ENCODE results near the gene MORN5. TPM values are rescaled to one million over a fixed set of nuclear protein-coding genes. Genes with fewer than 3 reads are reported as not detected.

MORN5 gene
- total and polyA plus RNA-seq, 10 of the 15 experiments (the other 5 are each of a cell fraction or from before 2014, with no cell fraction given) = not detected

DNA sequence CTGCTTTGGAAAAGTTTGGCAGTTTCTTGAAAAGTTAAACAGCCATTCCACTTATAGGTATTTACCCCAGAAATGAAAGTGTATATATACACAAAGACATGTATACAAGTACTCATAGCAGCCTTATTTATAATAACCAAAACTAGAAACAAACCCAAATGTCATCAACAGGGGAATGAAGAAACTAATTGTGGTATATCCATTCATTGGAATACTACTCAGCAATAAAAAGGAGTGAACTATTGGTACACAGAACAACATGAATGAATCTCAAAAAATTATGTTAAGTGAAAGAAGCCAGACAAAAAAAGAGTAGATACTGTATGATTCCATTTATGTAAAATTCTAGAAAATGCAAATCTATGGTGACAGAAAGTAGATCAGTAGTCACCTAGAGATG lies 2.7 kb downstream of the MORN5 start:
- Histone ChIP-seq H2AFZ (ENCODE audit: control insufficient read depth, low read depth, low read length) (no peak overlapping the region), H3K36me3 (ENCODE audit: control insufficient read depth in 2 of 2, insufficient read depth in 2 of 2, low read length in 1 of 2) (no peaks in the 10 kb centered on the region), H3K4me1 (ENCODE audit: control insufficient read depth, insufficient read depth, low read length) (no peaks in the 10 kb centered on the region), H3K4me2 (ENCODE audit: control insufficient read depth, insufficient read depth) (no peak overlapping the region), H3K9ac (ENCODE audit: control insufficient read depth, insufficient read depth, low read length) (no peak overlapping the region), H3K79me2 (ENCODE audit: control insufficient read depth, insufficient read depth, low read length) (peaks cover 16% of the 10 kb centered on the region), H3K4me3 (no peak overlapping the region), H3K27me3 (replicated peaks in 1 of 2; ENCODE audit: control insufficient read depth in 2 of 2, insufficient read depth in 2 of 2, low read length in 1 of 2) (peaks cover 0 to 8% of the 10 kb centered on the region in 2 experiments; a peak in 1 of 4 replicates), H3K9me3 (replicated peaks; ENCODE audit: control insufficient read depth, insufficient read depth, low read length) (no peaks in the 10 kb centered on the region; the same call in 1 of the 3 replicates), H4K20me1 (ENCODE audit: control insufficient read depth, insufficient read depth) (no peaks in the 10 kb centered on the region), H3K27ac (ENCODE audit: control insufficient read depth, insufficient read depth) (no peak overlapping the region)
- ChIA-PET RAD21 (ENCODE audit: unreplicated experiment) (no interaction called here), CTCF (no interaction called here), SMC1A (ENCODE audit: uncharacterized antibody, unreplicated experiment) (no interaction called here), POLR2A (no interaction called here)
- intact Hi-C loops (cut with micrococcal nuclease; ENCODE audit: unreplicated experiment) (no loop called here), in situ Hi-C loops (cut with MboI) (no loop called here)
- no TSS peak for BruUV-seq (replicated peaks)
- no peak for TF ChIP-seq CBX3 (IDR thresholded peaks at IDR 0.05; ENCODE audit: borderline replicate concordance, low read depth)
- TF ChIP-seq RFX5 (IDR thresholded peaks at IDR 0.05; ENCODE audit: low read depth, low read length) = no peak
- no peak for FAIRE-seq
- no peak for DNase-seq (ENCODE audit: low read depth, low spot score)
- ATAC-seq = no peak

DNA sequence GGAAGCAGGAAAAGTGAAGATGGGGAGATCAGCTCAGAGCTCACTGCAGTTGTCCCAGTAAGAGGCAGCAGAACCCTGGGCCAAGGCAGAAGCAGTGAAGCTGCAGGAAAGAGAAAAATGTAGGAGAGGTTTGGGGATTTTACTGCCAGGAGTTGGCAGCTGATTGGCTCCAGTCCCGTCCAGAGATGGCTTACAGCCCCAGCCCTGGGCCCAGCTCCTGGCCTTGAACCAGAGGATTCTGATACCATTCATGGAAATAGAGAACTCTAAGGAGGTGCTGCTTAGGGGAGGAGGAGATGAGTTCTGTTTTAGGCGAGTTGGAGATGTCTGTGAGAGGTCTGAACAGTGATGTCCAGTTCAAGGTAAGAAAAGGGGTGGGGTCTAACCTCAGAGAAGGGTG lies 4.6 kb downstream of the MORN5 start:
- no peak for FAIRE-seq
- Histone ChIP-seq H3K36me3 (ENCODE audit: control insufficient read depth in 2 of 2, insufficient read depth in 2 of 2, low read length in 1 of 2) (no peaks in the 10 kb centered on the region), H3K9ac (ENCODE audit: control insufficient read depth, insufficient read depth, low read length) (no peak overlapping the region), H3K4me1 (ENCODE audit: control insufficient read depth, insufficient read depth, low read length) (no peaks in the 10 kb centered on the region), H3K27ac (ENCODE audit: control insufficient read depth, insufficient read depth) (no peak overlapping the region), H3K4me3 (no peak overlapping the region), H3K79me2 (ENCODE audit: control insufficient read depth, insufficient read depth, low read length) (peaks cover 3% of the 10 kb centered on the region), H2AFZ (ENCODE audit: control insufficient read depth, low read depth, low read length) (no peak overlapping the region), H3K27me3 (replicated peaks in 1 of 2; ENCODE audit: control insufficient read depth in 2 of 2, insufficient read depth in 2 of 2, low read length in 1 of 2) (peaks cover 2 to 8% of the 10 kb centered on the region in 2 experiments; a peak in 3 of 4 replicates), H3K9me3 (replicated peaks; ENCODE audit: control insufficient read depth, insufficient read depth, low read length) (no peaks in the 10 kb centered on the region; the same call in 1 of the 3 replicates), H3K4me2 (ENCODE audit: control insufficient read depth, insufficient read depth) (no peak overlapping the region), H4K20me1 (ENCODE audit: control insufficient read depth, insufficient read depth) (no peaks in the 10 kb centered on the region)
- WGBS (ENCODE audit: insufficient coverage, insufficient replicate concordance, low lambda C conversion rate, missing lambda C conversion rate) = 0% methylated on average over 2 of the region's 2 CpGs
- no TSS peak for BruUV-seq (replicated peaks)
- DNase-seq (ENCODE audit: low read depth, low spot score) = no peak
- ChIA-PET SMC1A (ENCODE audit: uncharacterized antibody, unreplicated experiment) (no interaction called here), CTCF (interaction anchor here (1.6 kb wide), 1 partner anchor 65 kb away, joined by 3 read pairs; no protein-coding TSS in a partner anchor), RAD21 (ENCODE audit: unreplicated experiment) (interaction anchor here (1.2 kb wide), 1 partner anchor 66 kb away, joined by 3 read pairs; no protein-coding TSS in a partner anchor), POLR2A (no interaction called here)
- no peak for ATAC-seq
- in situ Hi-C loops (cut with MboI) = no loop called here
- intact Hi-C loops (cut with micrococcal nuclease; ENCODE audit: unreplicated experiment) = no loop called here
- TF ChIP-seq PAX8 (IDR thresholded peaks at IDR 0.05) (no peak), ASH2L (IDR thresholded peaks at IDR 0.05; ENCODE audit: borderline replicate concordance, low read depth) (no peak), SMAD5 (IDR thresholded peaks at IDR 0.05; ENCODE audit: low read depth) (no peak), NFXL1 (IDR thresholded peaks at IDR 0.05; ENCODE audit: borderline replicate concordance) (no peak), HDGF (IDR thresholded peaks at IDR 0.05) (no peak), ZNF217 (IDR thresholded peaks at IDR 0.05) (no peak), CEBPB (IDR thresholded peaks at IDR 0.05; ENCODE audit: borderline replicate concordance in 1 of 2, low read depth in 2 of 2, low read length in 2 of 2) (no peak), BACH1 (IDR thresholded peaks at IDR 0.05; ENCODE audit: borderline replicate concordance) (no peak), EP300 (IDR thresholded peaks at IDR 0.05; ENCODE audit: borderline replicate concordance in 1 of 2, control insufficient read depth in 1 of 2, low read depth in 2 of 2, low read length in 2 of 2) (no peak), TCF3 (IDR thresholded peaks at IDR 0.05; ENCODE audit: borderline replicate concordance, insufficient read depth, low read depth, low read length) (no peak), BRCA1 (IDR thresholded peaks at IDR 0.05; ENCODE audit: low read depth, low read length) (no peak), FOXK2 (IDR thresholded peaks at IDR 0.05) (no peak)
- TF ChIP-seq, protein P1, sequence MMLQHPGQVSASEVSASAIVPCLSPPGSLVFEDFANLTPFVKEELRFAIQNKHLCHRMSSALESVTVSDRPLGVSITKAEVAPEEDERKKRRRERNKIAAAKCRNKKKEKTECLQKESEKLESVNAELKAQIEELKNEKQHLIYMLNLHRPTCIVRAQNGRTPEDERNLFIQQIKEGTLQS (IDR thresholded peaks at IDR 0.05; ENCODE audit: borderline replicate concordance, extremely low read depth, low read depth, low read length) = no peak

Measured in GM12878 (cell line).